GM18498 (cell line): Measurements from ENCODE around the gene SNRNP27.
"Not testable (repeated sequence)": the region's sequence is repeated elsewhere in the genome, so short reads cannot be mapped to it uniquely, and the experiment has no call there.

Experiments used
- ATAC-seq: cut with Tn5 transposase; IDR thresholded peaks from one replicate; pipeline ENCODE4 v1.9.1; 2021; ENCODE audit warnings: mild to moderate bottlenecking, moderate library complexity; ENCODE audit not compliant: unreplicated experiment

Gene SNRNP27

DNA sequence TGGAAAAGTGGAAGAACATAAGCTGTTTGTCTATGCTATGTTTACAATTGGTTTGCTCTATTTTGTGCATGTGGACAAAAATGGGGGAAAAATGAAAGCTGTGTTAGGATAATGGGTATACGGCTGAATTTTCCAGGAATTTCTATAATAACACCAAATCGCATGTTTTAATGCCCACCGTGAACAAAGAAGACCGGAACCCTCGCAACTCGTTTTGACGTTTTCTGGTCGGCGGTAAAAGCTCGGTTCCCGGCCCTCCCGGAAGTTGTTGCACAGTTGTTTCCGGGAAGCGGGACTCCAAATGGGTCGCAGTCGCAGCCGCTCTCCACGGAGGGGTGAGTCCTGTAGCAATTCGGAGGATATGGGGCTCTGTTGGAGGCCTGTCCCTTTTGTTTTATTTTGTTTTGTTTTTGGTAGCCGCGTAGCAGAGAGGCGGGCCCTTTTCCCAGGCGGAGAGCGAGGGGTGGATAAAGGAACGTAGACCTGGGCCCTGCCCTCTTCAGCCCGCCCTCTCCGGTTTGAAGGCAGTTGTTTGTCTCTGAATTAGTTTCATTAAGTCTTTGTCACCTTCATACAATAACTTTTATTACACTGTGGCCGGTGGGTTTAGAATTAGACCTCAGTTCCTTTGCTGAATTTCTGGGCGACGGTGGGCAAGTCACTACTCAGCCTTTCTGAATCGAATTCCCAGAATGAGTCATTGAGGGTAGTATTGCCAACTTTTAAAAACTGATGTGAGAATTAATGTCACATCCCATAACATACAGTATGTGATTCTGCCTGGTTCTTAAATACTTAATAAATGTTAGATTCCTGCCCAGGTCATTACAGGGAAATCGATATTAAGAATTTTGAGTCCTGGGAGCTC, at the start of gene SNRNP27:
Gene SNRNP27 (plus strand): TSS at position 273 of the 868 bp plus-strand sequence. CDS start 29 bp downstream, at position 302.
- peak; percentile 79 for ATAC-seq

DNA sequence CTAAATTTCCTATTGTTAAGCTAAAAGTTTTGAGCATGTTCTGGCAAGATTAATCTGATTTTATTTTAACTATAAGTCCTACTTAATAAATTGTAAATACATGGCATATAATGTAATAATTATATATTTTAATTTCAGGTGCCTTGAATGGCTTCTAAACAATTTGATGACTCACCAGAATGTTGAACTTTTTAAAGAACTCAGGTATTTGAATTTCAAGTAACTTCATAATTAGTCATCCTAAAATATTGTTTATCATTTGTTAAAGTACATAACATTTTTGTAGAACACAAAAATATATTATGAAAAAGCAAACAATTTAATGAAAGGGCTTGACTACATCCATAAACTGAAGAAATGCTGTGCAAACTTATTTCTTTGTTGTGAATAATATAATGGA, 49.8 kb upstream of the SNRNP27 start:
- ATAC-seq, result no peak

- ATAC-seq, result no peak
Measured at GRCh38 chr2:69844560-69844959, 49.2 kb upstream of the SNRNP27 start.

DNA sequence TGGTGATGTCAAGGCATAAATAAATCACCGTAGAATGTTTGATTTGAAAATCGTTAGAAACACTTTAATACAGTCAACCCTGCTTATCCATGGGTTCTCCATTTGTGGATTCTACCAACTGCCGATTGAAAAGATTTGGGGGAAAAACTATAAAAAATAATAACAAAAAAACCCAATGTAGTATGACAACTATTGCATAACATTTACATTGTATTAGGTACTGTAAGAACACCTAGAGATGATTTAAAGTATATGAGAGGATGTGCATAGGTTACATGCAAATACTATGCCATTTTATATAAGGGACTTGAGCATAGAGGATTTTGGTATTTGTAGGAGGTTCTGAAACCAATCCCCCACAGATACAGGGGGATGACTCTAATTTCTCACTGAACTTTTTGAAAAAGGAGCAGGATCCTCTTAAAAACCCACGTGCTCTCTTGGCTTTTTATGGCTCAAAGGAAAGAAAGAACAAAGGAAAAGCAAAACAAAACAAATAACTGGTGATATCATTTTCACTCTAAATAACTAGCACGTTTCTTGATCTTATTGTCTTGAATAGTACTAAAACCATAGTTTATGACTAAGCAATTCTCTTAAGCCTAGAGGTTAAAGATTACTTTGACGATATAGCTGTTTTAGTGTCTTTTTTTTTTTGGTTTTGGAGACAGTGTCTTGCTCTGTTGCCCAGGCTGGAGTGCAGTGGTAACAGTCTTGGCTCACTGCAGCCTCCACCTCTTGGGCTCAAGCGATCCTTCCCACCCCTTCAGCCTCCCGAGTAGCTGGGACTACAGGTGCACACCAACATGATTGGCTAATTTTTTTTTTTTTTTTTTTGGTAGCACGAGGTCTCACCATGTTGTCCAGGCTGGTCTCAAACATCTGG, 47.3 kb upstream of the SNRNP27 start:
- ATAC-seq, result no peak

DNA sequence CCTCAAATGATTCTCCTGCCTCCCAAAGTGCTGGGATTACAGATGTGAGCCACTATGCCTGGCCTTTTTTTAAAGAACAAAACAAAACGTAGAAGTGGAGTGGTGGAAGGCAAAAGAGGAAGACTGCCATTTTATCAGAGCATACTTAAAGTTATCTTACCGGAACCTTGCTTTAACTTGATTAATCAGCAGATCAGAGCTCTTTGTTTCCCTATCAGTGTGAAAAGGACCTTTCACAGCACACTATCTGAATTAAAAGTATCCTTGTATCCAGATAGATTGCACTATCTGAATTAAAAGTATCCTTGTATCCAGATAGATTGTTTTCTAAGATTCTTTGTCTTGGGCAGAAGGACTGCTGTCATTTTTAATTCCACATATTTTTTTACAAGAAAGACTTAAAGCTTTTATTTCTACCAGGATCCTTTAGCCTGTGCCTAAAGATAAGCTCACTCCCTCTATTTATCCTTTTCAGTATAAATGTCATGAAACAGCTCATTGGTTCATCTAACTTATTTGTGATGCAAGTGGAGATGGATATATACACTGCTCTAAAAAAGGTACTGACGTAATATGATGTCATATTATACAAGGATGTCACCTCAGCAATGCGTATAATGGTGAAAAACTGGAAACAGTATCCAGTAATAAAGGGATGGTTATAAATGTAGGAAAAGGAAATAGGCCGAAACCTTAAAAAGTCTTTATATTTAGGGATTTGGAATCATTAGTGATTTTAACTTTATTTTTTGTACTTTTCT, 46.5 kb upstream of the SNRNP27 start:
- ATAC-seq, result no peak

GRCh38 chr2:69848186-69848790, 45.5 kb upstream of the SNRNP27 start:
- ATAC-seq, result no peak

DNA sequence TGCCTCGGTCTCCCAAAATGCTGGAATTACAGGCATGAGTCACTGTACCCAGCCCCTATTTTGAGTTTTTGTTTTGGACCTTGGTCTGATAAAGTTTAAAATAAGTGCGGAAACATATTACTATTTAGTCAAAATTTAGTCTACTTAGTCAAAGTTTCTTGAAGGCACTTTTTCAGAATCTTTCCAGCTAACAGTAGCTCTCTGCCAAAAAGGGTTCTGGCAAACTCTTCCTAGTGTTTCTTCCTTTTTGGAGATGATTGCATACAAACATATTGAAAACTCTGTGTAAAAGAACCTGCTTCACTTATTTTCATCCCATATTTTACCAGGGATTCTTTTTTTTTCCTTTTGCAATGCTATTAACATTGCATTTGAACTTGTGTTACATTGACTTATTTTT, 35.5 kb upstream of the SNRNP27 start:
- ATAC-seq, result no peak

- ATAC-seq, result no peak
Measured at GRCh38 chr2:69863298-69863697, 30.5 kb upstream of the SNRNP27 start.

GRCh38 chr2:69888451-69888850, 5.3 kb upstream of the SNRNP27 start:
- ATAC-seq, result no peak

GRCh38 chr2:69889302-69889701, 4.5 kb upstream of the SNRNP27 start:
- ATAC-seq, result no peak

DNA sequence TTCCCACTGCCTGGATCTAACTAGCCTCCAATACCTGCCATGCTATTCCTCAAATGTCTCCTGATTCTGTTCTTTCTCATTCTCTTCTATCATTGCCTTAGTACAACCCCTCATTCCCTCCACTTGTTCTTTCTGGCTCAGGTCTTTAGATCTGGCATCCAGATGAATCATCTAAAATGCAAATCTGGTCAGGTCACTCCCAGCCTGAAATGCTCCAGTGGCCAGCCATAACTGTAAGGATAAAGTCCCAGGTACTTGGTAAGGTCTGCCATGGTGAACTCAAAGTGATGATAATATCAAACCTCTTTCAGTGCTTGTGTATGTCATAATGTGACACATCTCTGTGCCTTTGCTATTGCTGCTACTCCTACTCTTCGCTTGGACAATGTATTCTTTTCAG, 2.9 kb upstream of the SNRNP27 start:
- ATAC-seq, result no peak

GRCh38 chr2:69892838-69893424, 825 bp upstream of the SNRNP27 start:
- not testable (repeated sequence) for ATAC-seq

GRCh38 chr2:69894737-69895136, 981 bp downstream of the SNRNP27 start:
- not testable (repeated sequence) for ATAC-seq

GRCh38 chr2:69902213-69902922, 8.6 kb downstream of the SNRNP27 start:
- no peak for ATAC-seq

DNA sequence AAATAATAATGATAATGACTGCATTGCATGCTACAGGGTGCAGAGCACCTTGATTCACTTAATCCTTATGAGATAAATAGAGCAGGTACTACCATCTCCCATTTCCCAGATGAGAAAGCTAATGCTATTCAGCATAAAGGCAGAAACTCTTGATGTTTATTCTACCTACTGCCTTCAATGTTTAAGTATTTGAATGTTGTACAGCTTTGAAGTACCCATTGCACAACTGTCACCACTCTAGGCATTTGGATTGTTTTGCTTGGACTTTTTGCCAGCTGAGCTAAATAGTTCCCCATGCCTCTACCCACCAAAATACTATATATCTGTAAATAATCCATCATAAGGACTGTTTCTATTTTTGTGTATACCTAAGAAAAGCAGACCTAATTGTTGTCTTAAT, 13.5 kb downstream of the SNRNP27 start:
- ATAC-seq, result no peak

DNA sequence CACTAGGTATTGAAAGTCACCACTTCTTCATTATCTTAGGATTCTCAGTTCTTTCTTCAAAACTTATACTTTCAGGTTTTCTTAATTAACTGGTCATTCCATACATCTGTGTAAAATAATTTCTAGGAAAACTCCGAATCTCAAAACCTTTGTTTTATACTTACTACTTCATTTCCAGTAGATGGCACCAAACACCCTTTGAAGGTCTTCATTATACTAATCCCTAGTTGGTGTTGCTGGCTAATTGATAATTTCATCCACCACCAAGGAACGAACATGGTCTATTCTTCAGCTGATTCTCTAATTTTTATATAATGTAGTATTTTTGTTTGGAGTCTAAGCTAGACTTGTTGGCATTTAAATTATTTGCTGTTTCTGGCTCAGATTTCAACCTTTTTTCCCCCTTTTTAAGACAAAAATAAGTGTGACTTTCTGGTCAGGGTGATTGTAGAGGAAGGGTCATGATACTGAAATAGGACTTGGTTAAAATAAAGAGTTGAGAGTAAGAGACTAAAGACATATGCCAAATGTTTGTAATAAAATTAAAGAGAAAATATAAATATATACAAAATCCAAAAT, 18.3 kb downstream of the SNRNP27 start:
- no peak for ATAC-seq

DNA sequence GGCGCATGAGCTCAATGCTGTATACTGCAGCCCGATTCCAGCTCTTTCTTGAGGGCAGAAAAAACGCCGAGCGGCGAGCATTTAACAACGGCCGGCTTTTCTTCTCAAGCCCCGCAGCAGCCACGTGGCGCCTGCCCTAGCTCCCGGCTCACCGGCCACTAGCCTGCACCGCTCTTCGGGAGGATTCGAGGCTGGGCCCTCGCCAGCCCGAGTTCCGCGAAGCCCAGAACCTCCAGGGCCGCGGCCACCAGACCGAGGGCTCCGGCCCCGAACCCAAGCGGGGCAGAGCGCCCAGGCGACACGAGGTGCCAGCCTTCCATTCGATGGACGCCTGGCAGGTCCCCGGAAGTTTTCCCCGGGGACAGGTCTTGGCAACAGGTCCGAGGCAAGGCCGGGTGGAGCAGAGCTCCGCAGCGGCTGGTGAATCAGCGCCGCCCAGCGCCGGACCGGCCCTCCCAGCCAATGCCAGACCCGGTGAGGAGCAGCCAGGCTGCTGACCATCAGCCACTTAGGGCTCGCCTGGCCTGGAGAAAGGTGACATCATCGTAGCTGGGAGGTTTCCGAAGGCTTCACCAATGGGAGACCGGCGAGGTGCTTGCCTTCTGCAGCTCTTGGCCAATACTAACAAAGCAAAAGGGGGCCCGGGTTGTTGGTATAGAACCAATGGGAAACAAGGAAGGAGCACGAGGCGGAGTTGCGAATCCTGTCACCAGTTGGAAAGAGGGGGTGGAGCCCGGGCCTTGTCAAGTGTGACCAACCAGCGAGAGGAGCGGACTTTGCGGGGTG, 20.6 kb downstream of the SNRNP27 start:
- peak; percentile 84 for ATAC-seq
